ENCODE data around the gene SAMD7.

SAMD7 gene

DNA sequence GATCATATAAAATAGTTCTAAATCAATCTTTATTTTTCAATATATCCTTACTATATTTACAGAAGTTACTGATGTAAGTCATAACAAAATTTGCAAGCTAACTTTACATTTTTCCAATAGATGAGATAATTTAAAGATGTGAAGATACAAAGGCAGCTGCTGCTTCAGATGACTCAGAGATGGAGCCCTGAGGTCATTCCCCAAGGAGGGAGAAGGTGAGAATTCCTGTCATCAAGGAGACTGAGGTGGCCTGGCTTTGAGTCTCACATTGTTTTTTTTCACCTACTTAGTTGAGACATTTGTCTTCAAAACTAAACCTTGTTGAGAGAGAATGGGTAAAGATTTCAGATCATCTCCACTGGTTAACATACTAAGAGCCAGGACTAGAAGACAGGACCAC is 3.9 kb upstream of the SAMD7 start:
- Histone ChIP-seq H3K27ac (no peak overlapping the region), H3K4me3 (no peak overlapping the region)

- H3K27ac ChIP-seq: no peak overlapping the region
These were observed 3.4 kb upstream of the SAMD7 start for GRCh38 chr3:169907944-169908343.

GRCh38 chr3:169913323-169913722 is 2.0 kb downstream of the SAMD7 start:
- H3K27ac ChIP-seq: no peak overlapping the region
- no peak overlapping the region for H3K4me3 ChIP-seq

More at GRCh38 chr3:169907944-169908343, 3.4 kb upstream of the SAMD7 start:
- no peak overlapping the region for H3K4me3 ChIP-seq

DNA sequence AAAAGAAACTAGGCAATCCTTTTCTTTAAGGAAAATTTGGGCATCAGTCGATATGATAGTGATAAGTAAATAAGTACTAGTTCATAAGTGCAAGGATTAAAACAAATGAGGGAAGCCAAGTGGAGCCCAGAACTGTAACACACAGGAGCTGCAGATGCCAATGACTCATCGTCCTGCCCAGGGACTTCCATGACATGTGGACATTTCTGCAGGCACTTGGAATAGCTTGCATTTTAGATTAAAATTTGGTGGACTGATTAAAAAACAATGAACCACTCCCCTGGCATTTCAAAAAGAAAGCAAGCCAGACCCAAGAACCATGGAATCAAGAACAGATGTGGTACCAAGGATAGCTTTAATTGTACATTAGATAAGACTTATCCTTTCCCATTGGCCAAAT is 2.9 kb downstream of the SAMD7 start:
- Histone ChIP-seq H3K4me3 (no peak overlapping the region), H3K27ac (no peak overlapping the region)

DNA sequence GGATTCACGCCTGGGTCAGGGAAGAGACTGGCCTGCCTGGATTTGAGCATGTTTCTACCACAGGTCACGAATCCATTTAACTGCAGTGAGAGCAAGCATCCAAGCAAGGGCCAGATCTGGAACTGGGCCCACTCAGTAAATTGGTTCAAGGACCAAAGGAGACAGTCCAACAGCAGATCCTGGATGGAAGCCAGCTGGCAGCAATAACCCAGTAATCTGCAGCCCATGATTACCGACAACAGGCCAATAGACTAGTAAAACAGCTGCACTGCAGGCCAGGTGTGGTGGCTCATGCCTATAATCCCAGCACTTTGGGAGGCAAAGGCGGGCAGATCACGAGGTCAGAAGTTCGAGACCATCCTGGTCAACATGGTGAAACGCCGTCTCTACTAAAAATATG is 11.8 kb downstream of the SAMD7 start:
- H3K27ac ChIP-seq: no peak overlapping the region
- H3K4me3 ChIP-seq: no peak overlapping the region

DNA sequence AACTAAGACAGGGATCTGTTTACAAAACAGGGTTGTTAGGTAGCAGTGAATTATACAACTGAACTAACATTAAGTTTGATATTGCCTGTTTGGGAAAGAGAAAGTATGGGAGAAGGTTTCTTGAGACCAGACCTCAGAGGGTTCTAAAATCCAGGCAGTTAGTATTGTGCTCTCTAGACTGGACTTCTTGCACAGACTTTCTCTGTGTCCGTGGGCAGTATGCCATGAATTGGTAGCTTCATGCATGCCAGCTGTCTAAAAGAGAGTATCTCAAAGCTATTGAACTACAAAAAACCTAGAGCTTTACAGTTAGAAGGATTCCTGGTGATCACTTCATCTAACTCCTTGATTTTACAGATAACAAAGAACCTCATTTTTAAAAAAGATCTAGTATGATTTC is 12.5 kb downstream of the SAMD7 start:
- Histone ChIP-seq H3K27ac (no peak overlapping the region), H3K4me3 (no peak overlapping the region)

GRCh38 chr3:169929830-169930519 is 18.6 kb downstream of the SAMD7 start:
- no peak overlapping the region for H3K27ac ChIP-seq

DNA sequence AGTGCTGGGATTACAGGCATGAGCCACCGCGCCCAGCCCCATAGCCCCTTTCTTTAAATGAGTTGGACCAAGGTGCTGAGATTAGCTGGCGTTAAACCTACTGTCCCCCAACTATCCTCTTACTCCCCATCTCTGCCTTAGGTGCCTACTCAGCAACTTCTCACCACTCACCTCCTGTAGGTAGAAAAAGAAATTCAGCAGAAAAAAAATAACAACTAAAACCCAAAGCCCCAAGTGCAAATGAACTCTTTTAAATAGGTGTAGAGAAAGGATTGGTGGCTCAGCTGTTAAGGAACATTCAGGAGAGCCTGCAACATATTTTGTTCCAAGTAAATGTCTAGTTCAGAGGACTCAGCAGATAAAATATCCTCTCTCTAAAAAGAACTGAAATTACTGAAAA is 19.5 kb downstream of the SAMD7 start:
- Histone ChIP-seq H3K27ac (no peak overlapping the region), H3K4me3 (no peak overlapping the region)

More at GRCh38 chr3:169929830-169930519, 18.6 kb downstream of the SAMD7 start:
- H3K4me3 ChIP-seq: no peak overlapping the region

GRCh38 chr3:169931747-169932520 is 20.6 kb downstream of the SAMD7 start:
- no peak overlapping the region for H3K27ac ChIP-seq
- no peak overlapping the region for H3K4me3 ChIP-seq

DNA sequence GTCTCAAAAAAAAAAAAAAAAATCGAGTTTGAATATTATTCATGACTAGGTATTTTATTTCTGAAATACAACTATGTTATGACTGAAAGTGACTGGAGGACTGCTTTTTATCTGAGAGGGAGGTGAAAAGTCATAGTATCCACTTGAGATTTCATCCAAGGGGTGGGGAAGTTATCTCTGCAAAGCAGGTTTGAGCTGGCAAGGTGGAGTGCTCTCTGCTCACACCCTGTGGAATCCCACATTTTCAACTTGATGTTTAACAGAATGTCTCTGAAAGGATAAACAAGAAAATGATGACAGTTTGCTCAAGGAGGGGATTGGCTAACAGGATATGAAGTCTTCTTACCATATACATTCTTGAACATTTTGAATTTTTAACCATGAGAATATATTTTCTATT is 27.9 kb downstream of the SAMD7 start:
- no peak overlapping the region for H3K4me3 ChIP-seq
- no peak overlapping the region for H3K27ac ChIP-seq

DNA sequence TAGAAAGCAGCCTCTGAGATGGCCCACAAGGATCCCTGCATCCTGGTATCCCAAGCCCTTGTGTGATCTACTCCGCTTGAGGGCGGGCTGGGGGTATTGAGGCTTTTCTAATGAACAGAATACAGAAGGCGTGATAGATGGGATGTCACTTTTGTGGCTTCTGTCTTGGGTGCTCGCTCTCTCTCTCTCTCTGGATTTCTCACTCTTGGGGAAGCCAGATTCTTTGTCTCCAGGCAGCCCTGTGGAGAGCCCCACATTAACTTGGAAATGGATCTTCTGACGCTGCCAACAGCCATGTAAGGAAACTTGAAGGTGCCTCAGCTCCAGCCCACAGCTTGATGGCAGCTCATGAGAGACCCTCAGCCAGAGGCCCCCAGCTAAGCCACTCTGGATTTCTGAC is 28.4 kb downstream of the SAMD7 start:
- no peak overlapping the region for H3K27ac ChIP-seq
- H3K4me3 ChIP-seq: no peak overlapping the region

GRCh38 chr3:169940470-169941181 is 29.3 kb downstream of the SAMD7 start:
- Histone ChIP-seq H3K27ac (no peak overlapping the region), H3K4me3 (no peak overlapping the region)

GRCh38 chr3:169945313-169945712 is 33.9 kb downstream of the SAMD7 start:
- Histone ChIP-seq H3K27ac (no peak overlapping the region), H3K4me3 (no peak overlapping the region)

DNA sequence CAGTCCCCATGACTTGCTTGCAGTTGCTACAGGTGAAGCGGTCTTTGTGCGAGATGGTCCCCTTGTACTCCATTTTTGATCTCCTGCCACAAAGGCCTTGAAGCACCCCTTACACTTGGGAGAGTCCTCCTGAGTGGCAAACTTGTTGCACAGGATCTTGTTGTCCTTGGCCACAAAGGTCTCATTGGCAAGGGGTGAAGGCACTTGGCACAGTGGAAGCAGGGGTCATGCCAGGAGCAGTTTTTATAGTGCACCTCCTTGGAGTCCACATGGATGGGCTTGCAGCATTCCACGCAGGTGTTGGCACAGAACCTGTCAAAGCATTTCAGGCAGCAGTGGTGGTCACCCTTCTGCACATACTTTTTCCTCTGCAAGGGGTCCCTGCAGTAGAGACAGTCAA is 35.0 kb downstream of the SAMD7 start:
- Histone ChIP-seq H3K4me3 (no peak overlapping the region), H3K27ac (no peak overlapping the region)

- no peak overlapping the region for H3K27ac ChIP-seq
- no peak overlapping the region for H3K4me3 ChIP-seq
These were observed 37.4 kb downstream of the SAMD7 start for GRCh38 chr3:169948559-169949448.

DNA sequence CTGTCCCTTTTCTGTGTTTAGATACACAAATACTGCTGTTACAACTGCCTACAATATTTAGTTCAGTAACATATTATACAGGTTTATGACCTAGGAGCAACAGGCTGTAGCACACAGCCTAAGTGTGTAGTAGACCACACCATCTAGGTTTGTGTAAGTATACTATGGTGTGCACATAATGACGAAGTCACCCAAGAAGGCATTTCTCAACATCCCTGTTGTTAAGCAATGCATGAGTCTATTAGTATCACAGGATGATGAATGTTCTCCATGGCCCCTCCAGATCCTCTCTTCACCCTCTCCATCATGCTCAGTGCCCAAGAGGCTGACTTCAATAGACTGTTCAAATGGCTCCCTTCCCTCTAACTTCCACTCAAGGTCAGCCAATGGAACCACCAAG is 40.7 kb downstream of the SAMD7 start:
- Histone ChIP-seq H3K27ac (no peak overlapping the region), H3K4me3 (no peak overlapping the region)

DNA sequence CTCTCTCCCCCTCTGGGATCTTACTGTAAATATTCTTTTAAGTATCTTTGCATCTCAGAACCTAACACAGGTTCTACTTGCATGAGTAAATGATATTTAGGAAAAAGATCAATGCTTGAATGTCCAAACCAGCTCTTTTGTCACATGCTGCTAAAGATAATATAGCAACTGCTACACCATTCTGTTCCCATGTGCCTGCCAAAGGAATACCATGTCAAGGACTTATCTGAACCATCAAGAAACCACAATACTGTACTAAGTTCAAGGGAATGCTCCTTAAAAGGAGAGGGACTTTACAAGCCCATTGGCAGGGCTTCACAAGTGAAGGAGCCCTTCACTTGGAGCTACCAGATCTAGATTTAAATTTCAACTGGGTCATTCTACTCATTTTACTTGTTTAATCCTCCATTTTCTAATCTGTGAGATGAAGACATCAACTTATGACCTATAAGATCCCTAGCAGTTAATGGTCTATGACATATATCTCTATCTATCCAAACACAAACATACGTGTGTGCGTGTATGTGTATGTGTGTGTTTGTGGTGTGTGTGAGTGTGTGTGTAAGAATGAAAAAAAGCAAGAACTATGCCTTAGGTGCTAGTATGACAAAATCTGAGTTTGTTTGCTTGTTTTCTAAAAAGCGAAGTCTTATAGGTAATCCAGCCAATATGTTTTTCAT is 42.2 kb downstream of the SAMD7 start:
- no peak overlapping the region for H3K27ac ChIP-seq
- H3K4me3 ChIP-seq: no peak overlapping the region

DNA sequence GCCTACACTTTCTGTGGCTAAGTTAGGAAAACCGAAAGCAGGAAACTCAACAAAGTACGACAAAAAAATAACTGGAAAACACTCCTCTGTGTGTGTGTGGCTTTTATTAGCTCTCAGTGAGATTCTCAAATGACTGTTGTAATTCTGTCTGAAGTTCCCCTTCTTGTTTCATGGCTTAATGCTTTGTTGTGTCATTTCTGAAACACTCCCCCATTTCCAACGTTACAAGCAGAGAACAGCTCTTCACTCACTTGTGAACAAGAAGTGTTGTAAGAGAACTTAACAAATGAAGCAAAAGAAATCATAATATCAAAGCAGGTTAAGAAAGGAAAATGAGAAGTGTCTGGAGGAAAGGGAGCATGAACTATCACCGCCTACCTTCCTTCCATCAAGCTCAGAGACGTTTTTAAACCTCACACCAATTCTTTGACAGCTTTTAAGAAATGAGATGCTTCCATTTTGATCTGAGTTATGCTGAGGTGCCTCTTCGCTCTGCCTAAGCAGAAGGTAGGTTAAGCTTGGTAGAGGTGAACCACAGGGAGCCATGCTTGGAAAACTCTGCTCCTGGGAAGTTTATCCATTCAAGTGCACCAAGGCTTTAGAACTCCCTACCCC is 42.9 kb downstream of the SAMD7 start:
- no peak overlapping the region for H3K27ac ChIP-seq
- no peak overlapping the region for H3K4me3 ChIP-seq

- no peak overlapping the region for H3K4me3 ChIP-seq
- H3K27ac ChIP-seq: no peak overlapping the region
These were observed 44.0 kb downstream of the SAMD7 start for GRCh38 chr3:169955406-169955805.
